ENCODE measurements around the gene NPHP4. TPM values are rescaled to one million over a fixed set of nuclear protein-coding genes. Genes with fewer than 3 reads are reported as not detected.

Gene NPHP4
- total RNA-seq, 1 donor, result 2.7 TPM

DNA sequence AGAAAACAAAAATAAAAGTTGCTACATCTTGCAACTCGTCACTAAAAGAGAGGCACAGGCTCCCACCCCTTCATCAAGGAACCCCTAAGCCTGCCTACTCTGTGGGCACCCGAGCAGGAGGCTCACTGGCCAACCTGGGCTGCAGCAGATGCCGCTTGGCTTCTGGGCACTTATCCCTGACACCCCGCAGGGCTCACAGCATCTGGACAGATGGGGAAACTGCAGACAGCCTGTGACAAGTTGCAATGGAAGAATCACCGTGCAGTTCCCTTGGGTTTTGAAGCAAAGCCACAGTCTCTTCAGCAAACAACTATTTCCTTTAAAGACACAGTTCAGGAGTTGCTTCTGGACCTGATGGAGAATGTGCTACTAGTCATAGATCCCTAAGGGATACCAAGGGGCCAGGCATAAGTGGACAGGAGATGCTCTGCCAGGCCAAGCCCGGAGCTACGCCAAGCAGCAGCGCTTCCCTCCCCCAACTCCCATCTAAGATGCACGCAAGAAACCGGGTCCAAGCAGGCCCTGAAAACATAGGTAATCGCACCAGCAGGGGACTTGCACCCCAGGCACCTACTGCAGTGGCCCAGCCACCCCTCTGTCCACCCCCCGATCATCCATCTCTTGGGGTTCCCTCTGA, 170.6 kb downstream of the NPHP4 start:
- Histone ChIP-seq H3K4me1 (ENCODE audit: insufficient read depth, low read length) (no peaks in the 10 kb centered on the region), H3K27me3 (ENCODE audit: insufficient read depth, low read length) (no peaks in the 10 kb centered on the region), H3K9me3 (ENCODE audit: low read depth, low read length) (no peaks in the 10 kb centered on the region), H3K4me3 (ENCODE audit: low read length) (no peak overlapping the region)

DNA sequence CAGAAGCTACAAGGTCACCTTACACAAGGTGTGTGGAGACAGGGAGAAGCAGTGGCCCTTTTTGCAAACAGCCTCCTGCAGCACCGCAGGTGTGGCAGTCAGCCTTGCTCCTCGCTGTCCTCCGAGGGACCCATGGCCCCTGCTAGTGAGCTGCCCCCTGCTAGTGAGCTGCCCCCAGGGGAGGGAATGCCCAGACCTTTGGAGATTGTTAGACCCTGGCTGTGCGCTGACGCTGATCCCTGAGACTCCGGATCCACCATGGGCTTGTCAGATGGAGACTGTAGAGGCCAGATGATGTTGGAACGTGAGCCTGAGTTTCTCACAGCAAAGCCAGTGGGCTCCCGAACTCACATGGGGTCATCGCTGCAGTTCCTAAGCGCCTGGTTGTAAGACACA, 172.2 kb downstream of the NPHP4 start:
- H3K4me1 ChIP-seq (ENCODE audit: insufficient read depth, low read length), result no peaks in the 10 kb centered on the region
- no peaks in the 10 kb centered on the region for H3K27me3 ChIP-seq (ENCODE audit: insufficient read depth, low read length)
- no peak overlapping the region for H3K4me3 ChIP-seq (ENCODE audit: low read length)
- no peaks in the 10 kb centered on the region for H3K9me3 ChIP-seq (ENCODE audit: low read depth, low read length)

DNA sequence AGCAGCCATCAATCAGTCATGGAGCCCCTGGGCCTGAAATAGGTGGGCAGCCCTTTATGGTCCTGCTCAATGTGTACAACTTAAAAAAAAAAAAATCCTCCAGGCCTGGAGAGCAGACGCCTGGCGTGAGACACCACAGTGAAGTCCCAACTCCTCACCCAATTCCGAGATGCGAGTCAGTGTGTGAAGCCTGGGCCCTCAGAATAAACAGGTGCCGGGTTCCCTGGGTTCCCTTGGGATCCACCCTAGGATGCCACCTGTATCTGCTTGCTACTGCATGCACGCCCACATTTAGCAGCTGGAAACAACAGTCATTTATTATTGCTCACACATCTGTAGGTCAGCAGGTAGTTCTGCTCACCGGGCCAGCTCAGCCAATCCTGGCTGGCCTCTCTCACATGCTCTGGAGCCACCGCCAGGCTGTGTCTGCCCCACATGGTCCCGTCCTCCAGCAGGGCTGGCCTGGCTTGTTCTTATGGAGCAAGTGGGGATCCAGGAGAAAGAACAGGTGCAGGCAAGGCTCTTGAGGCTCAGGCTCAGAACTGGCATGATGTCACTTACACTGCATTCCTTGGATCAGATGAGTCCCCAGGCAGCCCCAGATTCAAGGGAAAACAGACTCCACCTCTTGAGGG, 172.7 kb downstream of the NPHP4 start:
- Histone ChIP-seq H3K9me3 (ENCODE audit: low read depth, low read length) (no peaks in the 10 kb centered on the region), H3K4me3 (ENCODE audit: low read length) (no peak overlapping the region), H3K4me1 (ENCODE audit: insufficient read depth, low read length) (no peaks in the 10 kb centered on the region), H3K27me3 (ENCODE audit: insufficient read depth, low read length) (no peaks in the 10 kb centered on the region)

DNA sequence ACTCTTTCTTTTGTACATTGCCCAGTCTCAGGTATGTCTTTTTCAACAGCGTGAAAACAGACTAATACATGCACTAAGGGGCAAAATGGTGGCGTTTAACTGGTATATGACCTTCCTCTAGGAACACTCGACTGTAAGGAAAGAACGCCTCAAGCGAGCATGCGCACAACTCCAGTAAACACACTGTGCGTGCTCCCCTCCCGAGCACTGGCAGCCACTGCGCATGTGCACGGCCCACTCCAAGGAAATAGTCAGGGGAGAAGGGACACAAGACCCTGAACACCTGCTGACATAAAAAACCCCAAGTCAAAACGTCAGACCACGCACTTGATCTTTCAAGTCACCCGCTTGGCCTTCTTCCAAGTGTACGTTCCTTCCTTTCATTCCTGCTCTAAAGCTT, 173.5 kb downstream of the NPHP4 start:
- Histone ChIP-seq H3K9me3 (ENCODE audit: low read depth, low read length) (no peaks in the 10 kb centered on the region), H3K4me1 (ENCODE audit: insufficient read depth, low read length) (no peaks in the 10 kb centered on the region), H3K4me3 (ENCODE audit: low read length) (no peak overlapping the region), H3K27me3 (ENCODE audit: insufficient read depth, low read length) (no peaks in the 10 kb centered on the region)

DNA sequence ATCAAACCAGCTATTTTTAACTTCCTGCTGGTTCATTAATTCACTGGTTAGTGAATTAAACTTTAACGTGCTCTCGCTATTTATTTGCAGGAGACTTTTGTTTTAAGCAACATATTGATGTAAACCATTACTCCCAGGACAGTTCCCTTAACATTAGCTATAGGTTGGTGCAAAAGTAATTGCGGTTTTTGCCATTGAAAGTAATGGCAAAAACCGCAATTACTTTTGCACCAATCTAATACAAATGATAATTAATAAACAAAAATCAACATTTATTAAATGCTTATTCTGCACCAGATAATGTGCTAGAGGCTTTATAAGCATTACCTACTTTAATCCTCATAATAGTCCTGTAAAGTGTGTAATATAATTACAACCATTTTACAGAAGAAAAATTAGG, 176.5 kb downstream of the NPHP4 start:
- H3K4me3 ChIP-seq (ENCODE audit: low read length), result no peak overlapping the region
- H3K4me1 ChIP-seq (ENCODE audit: insufficient read depth, low read length), result no peaks in the 10 kb centered on the region
- no peaks in the 10 kb centered on the region for H3K9me3 ChIP-seq (ENCODE audit: low read depth, low read length)
- H3K27me3 ChIP-seq (ENCODE audit: insufficient read depth, low read length), result no peaks in the 10 kb centered on the region

DNA sequence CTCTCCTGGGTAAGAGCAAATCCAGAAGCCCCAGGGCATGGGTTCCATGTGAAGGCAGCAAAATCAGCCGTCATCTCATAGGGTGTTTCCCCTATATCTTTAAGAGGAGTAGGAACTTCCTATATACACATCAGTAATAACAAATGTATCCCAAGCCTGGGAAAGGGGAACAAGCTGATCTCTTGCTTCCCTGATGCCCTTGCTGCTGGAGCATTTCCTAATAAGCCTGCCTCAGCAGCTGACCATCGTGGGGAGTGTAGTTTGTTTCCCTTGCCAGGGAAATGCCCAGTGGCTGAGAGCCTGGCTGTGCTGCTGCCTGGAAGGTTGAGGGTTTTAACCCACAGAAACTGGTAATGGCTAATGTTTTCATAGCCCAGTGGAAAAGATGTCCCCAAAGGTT, 177.0 kb downstream of the NPHP4 start:
- no peaks in the 10 kb centered on the region for H3K9me3 ChIP-seq (ENCODE audit: low read depth, low read length)
- no peaks in the 10 kb centered on the region for H3K4me1 ChIP-seq (ENCODE audit: insufficient read depth, low read length)
- H3K27me3 ChIP-seq (ENCODE audit: insufficient read depth, low read length), result no peaks in the 10 kb centered on the region
- H3K4me3 ChIP-seq (ENCODE audit: low read length), result no peak overlapping the region

DNA sequence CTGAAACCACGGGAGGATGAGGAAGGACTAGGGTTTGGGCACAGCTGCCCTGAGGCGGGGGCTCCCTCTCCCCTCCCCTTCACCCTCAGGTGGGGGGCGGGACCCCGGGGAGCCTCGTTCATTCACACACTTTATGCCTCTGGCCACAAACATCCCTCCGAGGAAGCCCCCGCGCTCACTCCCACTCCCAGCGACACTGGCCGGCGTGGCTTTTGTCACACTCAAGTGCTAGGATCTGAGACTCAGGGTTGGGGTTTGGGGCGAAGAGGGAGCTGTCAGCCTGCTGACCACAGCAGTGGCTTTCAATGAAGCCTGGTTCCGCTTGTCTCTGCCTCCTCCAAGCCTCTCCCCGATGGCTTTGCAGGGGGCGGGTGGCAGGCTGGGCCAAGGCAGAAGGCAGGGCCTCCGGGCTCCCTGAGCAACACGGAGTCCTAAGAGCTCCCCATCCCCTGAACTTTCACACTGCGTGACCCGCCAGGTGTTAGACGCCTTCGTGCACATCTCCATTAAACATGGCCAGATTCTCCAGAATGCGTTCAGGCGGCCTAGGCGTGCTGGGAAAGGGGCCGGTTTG, 178.1 kb downstream of the NPHP4 start:
- H3K4me3 ChIP-seq (ENCODE audit: low read length), result no peak overlapping the region
- H3K9me3 ChIP-seq (ENCODE audit: low read depth, low read length), result no peaks in the 10 kb centered on the region
- no peaks in the 10 kb centered on the region for H3K4me1 ChIP-seq (ENCODE audit: insufficient read depth, low read length)
- no peaks in the 10 kb centered on the region for H3K27me3 ChIP-seq (ENCODE audit: insufficient read depth, low read length)

DNA sequence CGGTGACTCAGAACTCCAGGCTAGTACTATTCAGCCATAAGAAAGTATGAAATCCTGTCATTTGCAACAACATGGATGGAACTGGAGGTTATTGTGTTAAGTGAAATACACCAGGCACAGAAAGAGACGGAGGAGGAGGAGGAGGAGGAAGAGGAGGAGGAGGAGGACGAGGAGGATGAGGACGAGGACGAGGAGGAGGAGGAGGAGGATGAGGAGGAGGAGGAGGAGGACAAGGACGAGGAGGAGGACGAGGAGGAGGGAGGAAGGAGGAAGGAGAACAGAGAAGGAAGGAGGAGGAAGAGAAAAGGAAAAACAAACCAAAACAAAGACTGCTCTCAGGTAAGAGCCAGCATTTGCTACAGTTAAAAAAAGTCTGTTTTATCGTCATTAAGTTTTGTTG, 178.7 kb downstream of the NPHP4 start:
- Histone ChIP-seq H3K4me1 (ENCODE audit: insufficient read depth, low read length) (no peaks in the 10 kb centered on the region), H3K27me3 (ENCODE audit: insufficient read depth, low read length) (no peaks in the 10 kb centered on the region), H3K4me3 (ENCODE audit: low read length) (no peak overlapping the region), H3K9me3 (ENCODE audit: low read depth, low read length) (no peaks in the 10 kb centered on the region)

Other genes with a start within 250 kb of the NPHP4 start
- gene KCNAB2, start 53.5 kb upstream of the NPHP4 start, total RNA-seq, result 66.3 TPM
- under 0.01 TPM for gene CHD5, start 187.9 kb upstream of the NPHP4 start, total RNA-seq
- gene RPL22, start 207.2 kb upstream of the NPHP4 start, total RNA-seq, result 224 TPM
- gene RNF207, start 213.7 kb upstream of the NPHP4 start, total RNA-seq, result 2.1 TPM
- 6.3 TPM for gene ICMT, start 243.5 kb upstream of the NPHP4 start, total RNA-seq